Stimulated activated CD8-positive, alpha-beta memory T cell treated with anti-CD3 and anti-CD28 coated beads, Interleukin-2, amount 100 ng/mL, for 48 hours (primary cell): Measurements from ENCODE around the gene GSE1.

Source experiments
- DNase-seq, 2 donors: peaks; one replicate each; pipeline ENCODE4 v3.0.0-alpha.2; 2020; ENCODE audit warnings: low read depth in 2 of 2

GSE1 gene

DNA sequence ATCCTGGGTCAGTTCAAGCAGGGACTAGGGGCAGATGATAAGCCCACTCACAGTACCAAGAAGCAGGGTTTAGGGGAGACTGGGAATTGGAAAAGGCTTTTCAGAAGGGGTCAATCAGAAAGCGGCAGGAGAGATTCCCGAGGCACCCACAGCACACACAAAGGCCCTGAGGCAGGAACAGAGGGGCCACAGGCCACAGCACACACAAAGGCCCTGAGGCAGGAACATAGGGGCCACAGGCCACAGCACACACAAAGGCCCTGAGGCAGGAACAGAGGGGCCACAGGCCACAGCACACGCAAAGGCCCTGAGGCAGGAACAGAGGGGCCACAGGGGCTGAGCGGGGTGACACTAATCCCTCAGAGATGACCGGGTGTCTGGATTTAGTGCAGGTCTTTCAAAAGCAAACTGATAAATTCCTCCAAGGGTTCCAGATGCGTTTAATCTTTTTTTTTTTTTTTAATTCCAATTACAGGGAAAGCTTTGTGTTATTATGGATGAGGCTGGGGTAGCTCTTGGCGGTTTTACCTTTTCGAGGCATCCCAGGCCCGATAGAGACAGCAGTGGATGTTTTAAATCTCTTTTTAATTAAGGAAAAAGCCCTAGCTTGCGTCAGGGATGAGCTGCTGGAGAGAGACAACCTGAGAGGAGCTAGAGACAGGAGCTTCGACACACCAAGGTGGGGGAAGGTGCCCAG, 106.6 kb downstream of the GSE1 start:
- no peak for DNase-seq

DNA sequence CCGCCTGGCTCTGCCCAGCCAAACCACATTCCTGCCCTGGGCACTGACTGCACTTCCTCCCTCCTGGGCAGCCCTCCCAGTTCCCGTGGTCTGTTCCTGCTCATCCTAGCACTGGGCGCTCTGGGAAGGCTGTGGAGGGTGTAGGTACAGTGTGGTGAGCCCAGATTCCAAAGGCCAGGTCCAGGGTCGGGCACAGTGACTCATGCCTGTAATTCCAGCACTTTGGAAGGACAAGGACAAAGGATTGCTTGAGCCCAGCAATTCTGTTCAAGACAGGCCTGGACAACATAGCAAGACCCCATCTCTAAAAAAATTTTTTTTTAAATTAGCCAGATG, 107.1 kb downstream of the GSE1 start:
- DNase-seq, result no peak

- no peak for DNase-seq
Observed at GRCh38 chr16:85722128-85722893, 109.2 kb downstream of the GSE1 start.

- no peak for DNase-seq
Observed at GRCh38 chr16:85724126-85724879, 111.2 kb downstream of the GSE1 start.

DNA sequence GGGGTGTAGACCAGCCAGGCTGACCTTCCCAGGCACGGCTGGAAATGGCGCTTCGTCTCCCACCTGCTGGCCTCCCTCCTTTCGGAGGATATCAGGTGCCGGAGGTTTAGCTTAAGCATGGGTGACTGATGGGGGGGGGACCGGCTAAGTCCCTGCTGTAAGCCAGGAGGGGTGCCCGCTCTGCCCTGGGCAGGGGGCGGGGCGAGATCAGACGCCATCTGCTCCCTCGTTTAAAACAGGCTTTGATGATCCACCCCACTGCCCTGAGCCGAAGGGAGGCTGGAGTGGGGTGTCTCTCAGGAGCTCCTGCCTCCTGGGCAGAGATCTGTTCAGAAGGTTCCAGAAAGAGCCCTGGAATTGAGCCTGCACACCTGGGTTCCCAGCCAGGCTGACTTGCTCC, 111.8 kb downstream of the GSE1 start:
- DNase-seq, result no peak
